Measurements from ENCODE around the gene ENPP3.

The ENPP3 gene

GRCh38 chr6:131754715-131755567, 117.8 kb downstream of the ENPP3 start:
- TF ChIP-seq CTCF (conservative IDR thresholded peaks at IDR 0.05; ENCODE audit: low read length) = no peak
- no peak for DNase-seq (ENCODE audit: low read depth)
- H3K4me3 ChIP-seq (ENCODE audit: low read length) = no peak overlapping the region

DNA sequence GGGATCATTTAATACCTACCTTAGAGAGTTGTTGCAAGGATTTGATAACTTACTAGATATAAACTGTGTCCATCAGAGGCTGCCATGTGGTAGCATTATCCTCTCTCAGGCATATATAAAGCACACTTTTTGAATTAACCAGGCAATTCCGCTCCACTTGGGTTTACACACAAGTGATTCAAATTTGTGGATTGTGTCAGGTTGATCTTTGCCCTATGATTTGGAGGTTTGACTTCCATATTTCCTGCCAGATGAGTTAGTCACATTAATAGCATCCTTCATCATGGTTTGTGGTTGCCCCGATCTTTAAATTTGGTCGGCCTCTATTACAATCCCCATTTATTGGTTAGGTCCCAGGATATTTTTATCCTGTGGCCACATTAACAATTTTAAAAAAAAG, 118.5 kb downstream of the ENPP3 start:
- TF ChIP-seq CTCF (conservative IDR thresholded peaks at IDR 0.05; ENCODE audit: low read length) = no peak
- no peak overlapping the region for H3K4me3 ChIP-seq (ENCODE audit: low read length)
- peak; percentile 97 for DNase-seq (ENCODE audit: low read depth)

GRCh38 chr6:131756039-131756438, 118.9 kb downstream of the ENPP3 start:
- no peak for TF ChIP-seq CTCF (conservative IDR thresholded peaks at IDR 0.05; ENCODE audit: low read length)
- no peak overlapping the region for H3K4me3 ChIP-seq (ENCODE audit: low read length)
- DNase-seq (ENCODE audit: low read depth) = no peak

- TF ChIP-seq CTCF (conservative IDR thresholded peaks at IDR 0.05; ENCODE audit: low read length) = no peak
- H3K4me3 ChIP-seq (ENCODE audit: low read length) = no peak overlapping the region
- peak; percentile 73 for DNase-seq (ENCODE audit: low read depth)
Observed at GRCh38 chr6:131758920-131759319, 121.8 kb downstream of the ENPP3 start.

DNA sequence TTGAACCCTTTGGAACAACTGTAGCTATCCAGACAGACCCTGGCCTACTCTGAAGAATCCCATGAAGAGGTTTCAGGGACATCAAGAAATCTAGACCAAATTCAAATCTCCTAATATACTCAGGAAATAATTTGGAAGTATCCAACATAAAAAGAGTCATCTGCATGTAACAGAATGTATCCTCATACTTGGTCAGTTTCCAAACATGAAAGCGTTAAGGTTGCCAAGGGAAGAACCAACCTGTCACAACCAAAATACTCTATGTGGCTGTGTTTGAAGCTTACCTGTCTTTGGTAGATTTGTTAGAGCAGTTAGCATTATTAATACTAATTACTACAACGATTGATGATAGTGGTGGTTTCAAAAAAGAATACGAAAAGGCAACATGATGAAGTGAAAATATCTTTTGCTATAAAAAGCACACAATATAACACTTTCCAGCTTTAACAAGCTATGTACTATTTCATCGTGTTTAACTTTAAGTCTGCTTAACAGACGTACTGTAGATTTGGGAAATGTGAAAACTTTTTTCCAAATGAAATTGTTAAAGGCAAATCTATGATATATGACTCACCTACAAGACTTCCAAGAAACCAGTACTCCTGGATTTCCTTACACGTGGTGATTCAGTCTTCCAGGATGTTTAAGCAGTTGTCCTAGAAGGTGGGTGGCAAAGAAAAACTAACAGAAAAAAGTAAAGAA, 124.1 kb downstream of the ENPP3 start:
- TF ChIP-seq CTCF (conservative IDR thresholded peaks at IDR 0.05; ENCODE audit: low read length) = no peak
- DNase-seq (ENCODE audit: low read depth) = peak; percentile 53
- no peak overlapping the region for H3K4me3 ChIP-seq (ENCODE audit: low read length)

DNA sequence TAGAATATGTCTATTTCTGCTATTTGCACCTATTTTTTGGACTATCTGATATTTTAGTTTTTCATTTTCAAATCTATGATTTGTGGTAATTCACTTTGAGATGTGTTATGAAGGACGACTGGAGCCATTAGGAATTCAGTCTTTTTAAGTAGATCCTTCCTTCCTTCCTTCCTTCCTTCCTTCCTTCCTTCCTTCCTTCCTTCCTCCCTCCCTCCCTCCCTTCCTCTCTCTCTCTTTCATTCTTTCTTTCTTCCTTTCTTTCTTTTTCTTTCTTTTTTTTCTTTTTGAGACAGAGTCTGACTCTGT, 124.6 kb downstream of the ENPP3 start:
- DNase-seq (ENCODE audit: low read depth) = no peak
- H3K4me3 ChIP-seq (ENCODE audit: low read length) = no peak overlapping the region
- TF ChIP-seq CTCF (conservative IDR thresholded peaks at IDR 0.05; ENCODE audit: low read length) = no peak

DNA sequence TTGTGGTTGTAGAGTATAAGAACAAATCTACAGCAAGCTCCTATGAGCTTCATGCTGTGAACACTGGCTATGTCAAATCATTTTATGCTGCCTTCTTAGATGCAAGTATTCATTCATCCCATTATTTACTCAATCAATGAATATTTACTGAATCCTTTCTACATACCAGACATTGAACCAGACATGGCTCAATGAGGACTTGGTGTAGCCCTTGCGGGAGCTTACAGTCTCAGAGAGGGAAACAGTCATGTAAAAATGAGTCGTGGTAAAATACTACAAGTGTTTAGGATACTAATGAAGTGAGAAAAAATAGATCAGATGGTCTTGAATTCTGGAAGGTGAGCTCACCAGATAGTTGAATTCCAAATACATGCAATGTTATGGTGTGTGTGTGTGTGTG, 125.9 kb downstream of the ENPP3 start:
- TF ChIP-seq CTCF (conservative IDR thresholded peaks at IDR 0.05; ENCODE audit: low read length) = no peak
- peak; percentile 63 for DNase-seq (ENCODE audit: low read depth)
- no peak overlapping the region for H3K4me3 ChIP-seq (ENCODE audit: low read length)
